ENCODE measurements around the gene RAB11B. TPM values are rescaled to one million over a fixed set of nuclear protein-coding genes. Genes with fewer than 3 reads are reported as not detected.

Gene RAB11B
- total and polyA plus RNA-seq, 9 of the 15 experiments (the other 6 are each of a cell fraction or from before 2014, with no cell fraction given) = 0.74 to 71.0 (median 13.8) TPM

GRCh38 chr19:8363803-8364771 is 26.1 kb upstream of the RAB11B start, which contains the start of gene ANGPTL4 (continued):
- TF ChIP-seq, protein P1, sequence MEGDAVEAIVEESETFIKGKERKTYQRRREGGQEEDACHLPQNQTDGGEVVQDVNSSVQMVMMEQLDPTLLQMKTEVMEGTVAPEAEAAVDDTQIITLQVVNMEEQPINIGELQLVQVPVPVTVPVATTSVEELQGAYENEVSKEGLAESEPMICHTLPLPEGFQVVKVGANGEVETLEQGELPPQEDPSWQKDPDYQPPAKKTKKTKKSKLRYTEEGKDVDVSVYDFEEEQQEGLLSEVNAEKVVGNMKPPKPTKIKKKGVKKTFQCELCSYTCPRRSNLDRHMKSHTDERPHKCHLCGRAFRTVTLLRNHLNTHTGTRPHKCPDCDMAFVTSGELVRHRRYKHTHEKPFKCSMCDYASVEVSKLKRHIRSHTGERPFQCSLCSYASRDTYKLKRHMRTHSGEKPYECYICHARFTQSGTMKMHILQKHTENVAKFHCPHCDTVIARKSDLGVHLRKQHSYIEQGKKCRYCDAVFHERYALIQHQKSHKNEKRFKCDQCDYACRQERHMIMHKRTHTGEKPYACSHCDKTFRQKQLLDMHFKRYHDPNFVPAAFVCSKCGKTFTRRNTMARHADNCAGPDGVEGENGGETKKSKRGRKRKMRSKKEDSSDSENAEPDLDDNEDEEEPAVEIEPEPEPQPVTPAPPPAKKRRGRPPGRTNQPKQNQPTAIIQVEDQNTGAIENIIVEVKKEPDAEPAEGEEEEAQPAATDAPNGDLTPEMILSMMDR (IDR thresholded peaks at IDR 0.05 in 2 of 3, conservative IDR thresholded peaks at IDR 0.05 in 1 of 3; ENCODE audit: insufficient read depth in 2 of 3, low read depth in 1 of 3, low read length in 3 of 3) = peak in 2 of 3 experiments; percentile 10 to 19; a peak in 1 of 6 replicates
- TF ChIP-seq RFX5 (IDR thresholded peaks at IDR 0.05; ENCODE audit: low read depth, low read length) (no peak), FOXM1 (IDR thresholded peaks at IDR 0.05; ENCODE audit: low read depth) (no peak), FOXM1 (CRISPR knock-in tag; IDR thresholded peaks at IDR 0.05; ENCODE audit: low read depth) (no peak), CC2D1A (IDR thresholded peaks at IDR 0.05) (no peak), RBFOX2 (IDR thresholded peaks at IDR 0.05; ENCODE audit: low read depth, low read length) (peak; percentile 55), ZNF354B (CRISPR knock-in tag; IDR thresholded peaks at IDR 0.05) (no peak), SMARCA5 (IDR thresholded peaks at IDR 0.05) (no peak), ZNF324 (CRISPR knock-in tag; IDR thresholded peaks at IDR 0.05) (no peak), THRAP3 (IDR thresholded peaks at IDR 0.05; ENCODE audit: borderline replicate concordance) (no peak), ZNF280A (IDR thresholded peaks at IDR 0.05; ENCODE audit: low read depth, partially characterized antibody) (no peak), MAFK (IDR thresholded peaks at IDR 0.05; ENCODE audit: low read length) (no peak), ZKSCAN8 (CRISPR knock-in tag; IDR thresholded peaks at IDR 0.05) (no peak), THAP7 (CRISPR knock-in tag; IDR thresholded peaks at IDR 0.05) (no peak), RAD21 (CRISPR knock-in tag; conservative IDR thresholded peaks at IDR 0.05 in 1 of 2, IDR thresholded peaks at IDR 0.05 in 1 of 2) (no peak), MTA3 (IDR thresholded peaks at IDR 0.05; ENCODE audit: borderline replicate concordance) (peak; percentile 48; the same call in 1 of the 2 replicates), ZFP36 (IDR thresholded peaks at IDR 0.05; ENCODE audit: low read depth, low read length, partially characterized antibody) (no peak), CBFA2T2 (conservative IDR thresholded peaks at IDR 0.05) (no peak), ZNF780A (CRISPR knock-in tag; IDR thresholded peaks at IDR 0.05) (no peak), CTBP1 (IDR thresholded peaks at IDR 0.05; ENCODE audit: borderline replicate concordance) (peak; percentile 52; the same call in 1 of the 2 replicates), HOXB6 (CRISPR knock-in tag; IDR thresholded peaks at IDR 0.05; ENCODE audit: borderline replicate concordance) (no peak)
- TF ChIP-seq, protein P2, sequence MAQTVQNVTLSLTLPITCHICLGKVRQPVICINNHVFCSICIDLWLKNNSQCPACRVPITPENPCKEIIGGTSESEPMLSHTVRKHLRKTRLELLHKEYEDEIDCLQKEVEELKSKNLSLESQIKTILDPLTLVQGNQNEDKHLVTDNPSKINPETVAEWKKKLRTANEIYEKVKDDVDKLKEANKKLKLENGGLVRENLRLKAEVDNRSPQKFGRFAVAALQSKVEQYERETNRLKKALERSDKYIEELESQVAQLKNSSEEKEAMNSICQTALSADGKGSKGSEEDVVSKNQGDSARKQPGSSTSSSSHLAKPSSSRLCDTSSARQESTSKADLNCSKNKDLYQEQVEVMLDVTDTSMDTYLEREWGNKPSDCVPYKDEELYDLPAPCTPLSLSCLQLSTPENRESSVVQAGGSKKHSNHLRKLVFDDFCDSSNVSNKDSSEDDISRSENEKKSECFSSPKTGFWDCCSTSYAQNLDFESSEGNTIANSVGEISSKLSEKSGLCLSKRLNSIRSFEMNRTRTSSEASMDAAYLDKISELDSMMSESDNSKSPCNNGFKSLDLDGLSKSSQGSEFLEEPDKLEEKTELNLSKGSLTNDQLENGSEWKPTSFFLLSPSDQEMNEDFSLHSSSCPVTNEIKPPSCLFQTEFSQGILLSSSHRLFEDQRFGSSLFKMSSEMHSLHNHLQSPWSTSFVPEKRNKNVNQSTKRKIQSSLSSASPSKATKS (CRISPR knock-in tag; IDR thresholded peaks at IDR 0.05) = no peak

Measured in K562 (cell line).